Peyer's patch (tissue), 4 donors: ENCODE results near the gene SEMA3C.

Experiments used
- POLR2A ChIP-seq, 2 donors: fragments of 450-650 bp; IDR thresholded peaks; one replicate each; pipeline ENCODE4 v1.5.1; 2017; ENCODE audit warnings: antibody characterized with exemption in 2 of 2, mild to moderate bottlenecking in 2 of 2, moderate library complexity in 2 of 2
- TF ChIP-seq, protein P1 (sequence below), 6 experiments: fragments of 450-650 bp in 4 of 6; fragments of 200-600 bp in 2 of 6; sonication (generic) in 1 of 6; IDR thresholded peaks; one replicate each; pipeline ENCODE4 v1.5.1; 2017 to 2019; ENCODE audit warnings: antibody characterized with exemption in 6 of 6, mild to moderate bottlenecking in 3 of 6, moderate library complexity in 1 of 6

DNA sequence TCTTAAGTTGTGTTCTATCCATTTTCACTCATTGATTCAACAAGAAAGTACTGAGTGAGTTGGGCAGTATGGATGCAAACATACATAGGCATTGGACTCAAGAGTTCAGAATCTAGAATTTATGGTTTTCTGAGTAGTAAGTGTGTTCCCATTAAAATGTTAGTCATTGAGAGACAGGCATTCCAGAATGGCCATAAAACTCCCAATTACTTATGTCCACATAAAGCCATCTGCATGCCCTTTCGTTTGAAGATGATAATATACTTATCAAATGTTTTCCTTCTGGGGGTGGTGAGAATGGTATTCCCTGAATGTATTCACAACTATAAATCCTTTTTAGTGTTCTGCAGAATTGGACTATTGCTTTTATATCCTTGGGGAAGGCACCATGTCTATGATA, 148.8 kb downstream of the SEMA3C start:
- TF ChIP-seq, protein P1, sequence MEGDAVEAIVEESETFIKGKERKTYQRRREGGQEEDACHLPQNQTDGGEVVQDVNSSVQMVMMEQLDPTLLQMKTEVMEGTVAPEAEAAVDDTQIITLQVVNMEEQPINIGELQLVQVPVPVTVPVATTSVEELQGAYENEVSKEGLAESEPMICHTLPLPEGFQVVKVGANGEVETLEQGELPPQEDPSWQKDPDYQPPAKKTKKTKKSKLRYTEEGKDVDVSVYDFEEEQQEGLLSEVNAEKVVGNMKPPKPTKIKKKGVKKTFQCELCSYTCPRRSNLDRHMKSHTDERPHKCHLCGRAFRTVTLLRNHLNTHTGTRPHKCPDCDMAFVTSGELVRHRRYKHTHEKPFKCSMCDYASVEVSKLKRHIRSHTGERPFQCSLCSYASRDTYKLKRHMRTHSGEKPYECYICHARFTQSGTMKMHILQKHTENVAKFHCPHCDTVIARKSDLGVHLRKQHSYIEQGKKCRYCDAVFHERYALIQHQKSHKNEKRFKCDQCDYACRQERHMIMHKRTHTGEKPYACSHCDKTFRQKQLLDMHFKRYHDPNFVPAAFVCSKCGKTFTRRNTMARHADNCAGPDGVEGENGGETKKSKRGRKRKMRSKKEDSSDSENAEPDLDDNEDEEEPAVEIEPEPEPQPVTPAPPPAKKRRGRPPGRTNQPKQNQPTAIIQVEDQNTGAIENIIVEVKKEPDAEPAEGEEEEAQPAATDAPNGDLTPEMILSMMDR (IDR thresholded peaks at IDR 0.05) = no peak
- TF ChIP-seq POLR2A (IDR thresholded peaks at IDR 0.05) = no peak
